NCI-H128 (cell line): ENCODE data around the gene NIPAL4.

Experiments
- DNase-seq: peaks from one replicate; lab custom pipeline; 2025; ENCODE audit not compliant: unreplicated experiment; lab: John Stamatoyannopoulos, UW

NIPAL4 gene

DNA sequence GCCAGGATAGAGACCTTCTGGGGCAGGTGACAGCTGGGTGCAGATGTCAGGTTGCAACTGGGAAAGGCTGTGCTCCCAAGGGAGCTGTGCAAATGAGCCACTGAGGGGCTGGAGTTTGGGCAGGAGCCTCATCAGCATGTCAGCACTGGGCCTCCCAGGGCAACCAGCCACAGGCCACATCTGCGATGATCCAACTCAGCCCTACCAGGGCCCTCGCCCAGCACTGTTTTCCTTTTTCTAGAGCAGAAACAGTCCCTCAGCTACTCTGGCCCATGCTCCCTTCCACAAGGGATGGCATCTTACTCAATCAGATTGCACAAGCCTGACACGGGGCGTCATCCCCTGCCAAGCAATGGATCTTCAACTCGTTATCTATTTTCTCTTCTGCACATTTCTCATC lies 24.8 kb downstream of the NIPAL4 start:
- DNase-seq = no peak

DNA sequence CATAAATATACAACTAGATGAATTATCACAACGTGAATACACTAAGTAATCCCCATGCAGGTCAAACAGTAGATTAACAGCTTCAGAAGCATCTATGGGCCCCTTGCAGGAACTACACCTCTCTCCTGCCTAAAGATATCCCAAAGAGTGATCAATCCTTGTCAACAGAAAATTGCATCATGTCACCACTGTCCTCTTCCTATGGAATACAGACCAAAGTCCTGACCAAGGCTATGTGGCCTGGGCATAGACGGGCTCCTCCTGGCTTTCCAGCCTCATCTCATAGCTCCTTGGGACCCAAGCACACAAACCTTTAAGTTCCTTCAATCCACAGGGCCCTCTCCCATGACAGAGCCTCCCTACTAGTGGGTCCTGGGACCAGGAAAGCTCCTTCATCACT lies 25.3 kb downstream of the NIPAL4 start:
- DNase-seq = no peak

- no peak for DNase-seq
Measured at GRCh38 chr5:157485811-157486210, 25.8 kb downstream of the NIPAL4 start.

- no peak for DNase-seq
Measured at GRCh38 chr5:157486221-157486681, 26.2 kb downstream of the NIPAL4 start.

- DNase-seq = no peak
Measured at GRCh38 chr5:157486861-157487260, 26.8 kb downstream of the NIPAL4 start.

GRCh38 chr5:157487358-157487757 lies 27.3 kb downstream of the NIPAL4 start:
- DNase-seq = no peak

DNA sequence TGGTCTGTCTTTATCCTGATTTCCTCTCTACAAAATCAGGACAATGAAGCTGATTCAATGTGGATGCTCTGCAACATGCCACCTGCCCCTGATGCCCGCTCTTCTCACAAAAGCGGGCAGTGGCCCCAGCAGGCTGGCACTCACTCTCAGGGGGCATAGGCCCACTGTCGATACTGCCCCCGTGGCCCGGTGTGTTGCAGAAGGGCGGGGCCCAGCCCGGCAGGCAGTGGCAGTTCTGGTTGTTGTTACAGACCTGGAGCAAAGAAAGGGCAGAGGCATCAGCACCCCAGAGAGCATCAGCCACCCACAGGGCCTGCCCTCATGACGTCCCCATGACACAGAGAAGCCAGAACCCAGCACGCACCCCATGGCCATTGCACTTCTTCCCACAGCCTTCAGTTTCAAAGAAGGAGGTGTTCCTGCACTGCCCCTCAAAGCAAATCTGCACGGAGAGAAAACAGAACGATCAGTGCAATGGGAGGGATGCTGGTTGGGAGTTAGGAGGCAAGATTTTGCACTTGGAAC lies 31.5 kb downstream of the NIPAL4 start:
- no peak for DNase-seq

DNA sequence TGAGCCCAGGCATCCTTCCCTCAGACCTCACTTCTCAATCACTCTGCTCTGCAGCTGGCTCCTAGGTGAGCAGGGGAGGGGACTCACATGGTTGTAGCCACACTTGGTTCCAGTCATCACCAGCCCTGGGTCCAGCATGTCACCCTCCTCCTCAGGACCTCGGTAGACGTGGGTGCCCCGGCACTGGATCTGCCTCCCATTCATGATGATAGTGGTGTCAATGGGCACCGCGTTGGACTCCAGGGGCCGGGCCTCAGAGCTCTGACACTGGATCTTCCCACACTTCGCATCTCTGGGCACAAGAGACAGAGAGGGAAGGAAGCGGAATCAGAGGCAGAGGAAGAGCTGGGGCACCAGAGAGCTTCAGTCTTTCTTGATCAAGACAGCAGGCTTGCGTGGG lies 32.9 kb downstream of the NIPAL4 start:
- DNase-seq = no peak

- no peak for DNase-seq
Measured at GRCh38 chr5:157494178-157494832, 34.3 kb downstream of the NIPAL4 start.

DNA sequence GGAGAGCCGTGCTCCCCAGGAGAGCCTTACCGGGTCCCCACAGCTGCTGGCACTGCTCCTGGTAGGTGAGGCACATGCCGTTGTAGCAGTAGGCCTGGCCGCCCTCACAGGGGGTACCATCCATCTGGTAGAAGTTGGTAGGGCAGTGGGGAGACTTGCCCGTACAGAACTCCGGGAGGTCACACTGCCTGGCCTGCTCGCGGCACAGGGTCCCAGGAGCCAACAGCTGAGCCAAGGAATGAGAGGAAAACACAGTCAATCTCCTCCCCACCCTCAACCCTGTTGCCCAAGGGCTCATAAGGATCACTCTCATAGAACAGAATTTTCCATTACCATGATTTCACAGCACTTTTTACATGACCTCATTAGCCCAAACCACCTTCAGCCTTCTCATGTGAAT lies 36.9 kb downstream of the NIPAL4 start:
- DNase-seq = no peak

- DNase-seq = peak; percentile 3
Measured at GRCh38 chr5:157497875-157498611, 38.0 kb downstream of the NIPAL4 start.

DNA sequence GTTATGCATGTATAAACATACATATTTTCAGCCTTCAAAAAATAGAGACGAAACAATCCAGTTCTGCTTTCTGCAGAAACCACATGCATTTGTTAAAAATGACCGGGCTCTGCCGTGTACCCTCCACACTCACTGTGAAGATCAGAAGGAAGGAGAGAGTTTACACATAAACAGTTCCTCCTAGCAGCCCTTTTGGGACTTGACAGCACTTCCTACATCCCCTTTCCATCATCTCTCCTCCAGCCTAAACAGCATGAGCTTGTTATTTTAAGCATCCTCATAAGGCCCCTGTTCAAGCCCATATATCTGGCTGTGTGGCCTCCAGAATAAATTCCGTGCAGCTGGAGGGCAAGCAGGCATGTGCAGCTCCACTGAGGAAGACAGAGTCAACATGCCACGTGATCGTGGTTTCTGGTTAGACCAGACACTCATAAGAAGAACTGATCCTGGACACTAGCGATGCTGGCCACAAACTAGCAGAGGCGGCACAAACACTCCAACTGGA lies 42.2 kb downstream of the NIPAL4 start:
- DNase-seq = no peak

- no peak for DNase-seq
Measured at GRCh38 chr5:157504053-157504452, 44.0 kb downstream of the NIPAL4 start.

DNA sequence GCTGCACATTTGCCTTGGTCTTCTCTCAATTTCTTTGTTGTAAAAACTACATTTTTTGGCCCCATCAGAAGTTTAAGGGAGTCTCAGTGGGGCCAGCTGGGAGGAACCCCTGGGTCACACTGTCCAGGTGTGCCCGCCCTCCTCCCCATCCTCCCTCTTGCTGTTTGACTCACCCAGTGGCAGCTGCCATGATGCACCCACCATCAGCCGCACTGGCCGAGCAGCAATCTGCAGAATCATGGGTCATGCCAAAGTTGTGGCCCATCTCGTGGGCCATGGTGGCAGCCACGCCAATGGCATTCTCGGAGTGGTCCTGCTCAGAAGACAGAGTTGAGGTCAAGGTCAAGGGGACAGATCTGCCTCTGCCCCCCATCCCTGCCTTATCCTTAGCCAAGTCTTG lies 45.5 kb downstream of the NIPAL4 start:
- no peak for DNase-seq

DNA sequence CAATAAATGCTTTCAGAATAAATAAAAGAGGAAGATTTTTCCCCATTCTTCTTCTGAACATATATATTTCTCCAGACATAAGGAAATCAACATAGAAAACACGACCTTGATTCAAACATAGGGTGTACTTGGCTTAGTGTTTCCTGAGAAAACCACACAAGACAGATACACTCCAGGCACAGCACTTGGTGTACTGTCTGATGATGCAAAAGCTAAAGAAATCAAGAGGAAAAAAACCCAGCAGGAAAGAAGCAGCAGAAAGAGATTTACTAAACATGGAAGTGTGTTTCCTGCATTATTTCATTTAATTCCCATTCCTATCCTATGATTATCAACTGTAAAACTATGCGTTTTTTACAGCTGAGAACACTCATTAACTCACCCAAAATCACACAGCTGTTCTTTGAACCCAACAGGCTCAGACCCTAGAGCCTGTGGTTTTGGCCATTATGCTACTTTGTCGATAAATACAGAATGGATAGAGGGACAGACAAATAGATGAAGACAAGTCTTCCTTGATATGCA lies 46.1 kb downstream of the NIPAL4 start:
- no peak for DNase-seq

DNA sequence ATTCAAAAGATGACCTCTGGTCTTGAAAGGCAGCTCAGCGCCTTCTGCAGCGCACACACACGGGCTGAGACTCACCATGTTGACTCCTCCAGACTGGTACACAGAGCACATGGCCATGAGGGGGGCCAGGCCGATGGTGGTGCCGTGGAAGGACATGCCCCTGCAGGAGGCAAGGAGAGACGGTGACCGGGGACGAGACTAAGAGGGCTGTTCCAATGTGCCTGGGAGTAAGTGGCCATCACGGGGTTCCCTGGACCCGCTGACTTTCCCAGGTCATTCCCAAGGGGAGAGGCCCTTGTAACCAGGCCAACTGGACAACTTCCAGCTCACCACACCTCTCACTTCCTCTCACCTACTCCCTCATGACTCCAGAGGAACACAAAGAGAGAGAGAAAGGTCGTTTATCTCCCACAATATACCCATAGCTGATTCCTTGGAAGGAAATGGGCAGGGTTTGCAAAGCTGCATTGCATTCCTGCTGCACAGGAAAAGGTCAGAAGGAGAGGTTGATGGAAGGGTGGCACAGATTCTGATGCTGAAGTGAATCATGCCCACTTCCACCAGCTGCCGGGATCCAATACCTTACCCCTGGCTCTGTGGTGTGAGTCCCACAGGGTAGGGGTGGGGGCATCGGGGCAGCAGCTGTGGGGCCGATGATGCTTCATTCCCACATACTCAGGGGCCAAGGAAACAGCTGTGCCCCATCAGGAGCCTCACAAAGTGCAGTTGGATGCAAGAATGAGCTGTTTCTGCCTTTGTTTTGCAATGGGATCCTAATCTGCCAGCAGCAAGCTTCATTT lies 47.2 kb downstream of the NIPAL4 start:
- DNase-seq = no peak

- DNase-seq = no peak
Measured at GRCh38 chr5:157509093-157509492, 49.1 kb downstream of the NIPAL4 start.

- DNase-seq = no peak
Measured at GRCh38 chr5:157509587-157509986, 49.6 kb downstream of the NIPAL4 start.

- no peak for DNase-seq
Measured at GRCh38 chr5:157510682-157511081, 50.7 kb downstream of the NIPAL4 start.

DNA sequence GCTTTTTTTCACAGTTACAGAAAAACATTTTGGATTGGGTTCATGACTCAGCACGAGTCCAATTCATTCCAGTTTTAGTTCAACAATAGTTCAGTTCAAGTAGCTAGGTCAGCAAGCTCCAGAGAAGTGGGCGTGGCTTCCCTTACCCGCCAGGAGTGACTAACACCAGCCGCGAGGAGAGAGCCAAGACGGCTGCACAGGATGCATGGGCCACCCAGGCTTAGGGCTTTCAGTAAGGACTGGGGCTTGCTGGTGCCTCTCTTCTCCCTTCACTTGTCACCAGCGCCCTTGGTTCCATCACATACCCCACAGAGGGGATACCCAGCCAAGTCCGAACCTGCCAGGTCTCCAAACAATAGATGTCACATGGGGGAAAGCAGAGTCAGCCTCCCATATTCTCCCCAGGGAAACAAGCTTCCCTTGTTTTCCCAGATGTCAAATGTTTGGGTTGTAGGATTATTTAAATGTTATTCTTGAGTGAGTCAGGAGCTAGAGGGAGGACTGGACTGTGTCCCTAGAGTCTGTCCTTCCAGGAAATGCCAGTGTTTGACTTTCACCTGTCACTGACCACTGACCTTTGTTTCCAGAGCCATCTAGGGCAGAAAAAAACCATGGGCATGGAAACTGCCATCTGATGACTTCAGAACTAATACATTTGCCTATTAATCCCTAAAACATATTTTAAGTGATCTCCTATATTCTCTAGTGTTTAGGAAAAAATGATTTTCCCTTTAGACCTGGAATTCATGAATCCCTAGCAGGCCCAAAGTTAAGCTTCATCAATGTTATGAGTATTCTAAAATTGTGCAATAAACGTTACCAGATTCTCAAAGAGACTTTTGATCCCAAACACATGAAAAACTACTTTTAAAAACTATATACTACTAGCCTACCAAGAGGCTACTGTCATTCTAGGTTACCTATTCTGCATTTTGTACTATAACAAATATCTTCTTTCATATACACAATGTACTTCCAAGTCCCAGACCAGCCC lies 51.9 kb downstream of the NIPAL4 start:
- no peak for DNase-seq
